Transverse colon (tissue), 4 donors: ENCODE data around the gene RAB11FIP5.

Experiments
- CTCF ChIP-seq, 5 experiments: fragments of 200-600 bp in 3 of 5; fragments of 450-650 bp in 2 of 5; sonication (generic) in 3 of 5; IDR thresholded peaks; 1 replicate in 2 of 5; 2 replicates in 3 of 5; pipeline ENCODE4 v1.5.1; 2016 to 2017; ENCODE audit warnings: antibody characterized with exemption in 5 of 5, inconsistent platforms in 3 of 5, mild to moderate bottlenecking in 2 of 5, moderate library complexity in 1 of 5
- POLR2AphosphoS5 ChIP-seq, 3 donors: sonication (generic); formaldehyde crosslinking; IDR thresholded peaks; one replicate each; pipeline ENCODE4 v1.6.1; 2016; ENCODE audit warnings: antibody characterized with exemption in 3 of 3

- TF ChIP-seq CTCF (IDR thresholded peaks at IDR 0.05) (no peak), POLR2AphosphoS5 (IDR thresholded peaks at IDR 0.05) (no peak)
Measured at GRCh38 chr2:73080321-73081131, 32.2 kb downstream of the RAB11FIP5 start.
